Naive B cell (primary cell): ENCODE results near the gene PTCSC3. TPM values are rescaled to one million over a fixed set of nuclear protein-coding genes. Genes with fewer than 3 reads are reported as not detected.
"Not testable (repeated sequence)": the region's sequence is repeated elsewhere in the genome, so short reads cannot be mapped to it uniquely, and the experiment has no call there.

Experiments used
- ATAC-seq, 2 donors: fragments of 150-1000 bp; cut with Tn5 transposase; 2 replicates each; pipeline ENCODE4 v1.10.0; 2021; ENCODE audit warnings: low read depth in 2 of 2, mild to moderate bottlenecking in 2 of 2, moderate library complexity in 2 of 2
- DNase-seq: peaks from one replicate; pipeline ENCODE4 v3.0.0; 2022
- H3K27ac Mint-ChIP-seq, 6 donors: one replicate each; pipeline ENCODE4 v1.8.0; 2020 to 2022; ENCODE audit warnings: mild to moderate bottlenecking in 6 of 6, mixed read lengths in 6 of 6, moderate library complexity in 5 of 6, inconsistent platforms in 2 of 6
- H3K27me3 Mint-ChIP-seq, 3 donors: one replicate each; pipeline ENCODE4 v1.8.0; 2021 to 2022; ENCODE audit warnings: mixed read lengths in 3 of 3, mild to moderate bottlenecking in 1 of 3
- H3K36me3 Mint-ChIP-seq, 2 donors: one replicate each; pipeline ENCODE4 v1.8.0; 2020 to 2022; ENCODE audit warnings: mixed read lengths in 2 of 2, inconsistent platforms in 1 of 2, mild to moderate bottlenecking in 1 of 2
- H3K4me1 Mint-ChIP-seq, 3 donors: one replicate each; pipeline ENCODE4 v1.8.0; 2020 to 2022; ENCODE audit warnings: mixed read lengths in 3 of 3, inconsistent platforms in 1 of 3, mild to moderate bottlenecking in 1 of 3, moderate library complexity in 1 of 3
- H3K4me3 Mint-ChIP-seq, 8 donors: one replicate each; pipeline ENCODE4 v1.8.0; 2020 to 2022; ENCODE audit warnings: mild to moderate bottlenecking in 8 of 8, mixed read lengths in 8 of 8, moderate library complexity in 8 of 8, inconsistent platforms in 2 of 8
- H3K9me3 Mint-ChIP-seq, 7 donors: one replicate each; pipeline ENCODE4 v1.8.0; 2020 to 2022; ENCODE audit warnings: mixed read lengths in 7 of 7, mild to moderate bottlenecking in 5 of 7, inconsistent platforms in 2 of 7, moderate library complexity in 1 of 7
- polyA plus RNA-seq, 6 donors: library from polyadenylated mRNA; unstranded; fragments of 300-500 nt; fragmentation: Illumina TruSeq; gene quantifications; one replicate each; pipeline ENCODE4 v1.2.3, GENCODE V29; 2021; ENCODE audit warnings: low read depth in 6 of 6

PTCSC3 gene
- polyA plus RNA-seq, 6 donors from 2014 or later, result not detected

DNA sequence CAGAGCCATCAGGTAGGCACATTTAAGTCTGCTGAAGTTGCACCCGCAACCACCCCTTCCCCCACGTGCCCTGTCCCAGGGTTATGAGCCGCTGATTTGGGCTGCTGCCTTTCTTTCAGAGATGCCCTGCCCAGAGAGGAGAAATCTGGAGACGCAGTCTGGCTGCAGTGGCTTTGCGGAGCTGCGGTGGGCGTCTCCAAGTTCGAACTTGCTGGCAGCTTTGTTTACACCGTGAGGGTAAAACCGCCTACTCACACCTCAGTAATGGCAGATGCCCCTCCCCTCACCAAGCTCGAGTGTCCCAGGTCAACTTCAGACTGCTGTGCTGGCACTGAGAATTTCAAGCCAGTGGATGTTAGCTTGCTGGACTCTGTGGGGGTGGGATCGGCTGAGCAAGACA is 14.7 kb downstream of the PTCSC3 start:
- H3K9me3 Mint-ChIP-seq, result peaks cover 0 to 6% (median 5%) of the 10 kb centered on the region in 7 donors
- H3K4me1 Mint-ChIP-seq, result no peaks in the 10 kb centered on the region
- H3K27me3 Mint-ChIP-seq, result peaks cover 0 to 10% (median 9%) of the 10 kb centered on the region in 3 donors
- no peak for DNase-seq
- H3K4me3 Mint-ChIP-seq, result no peak overlapping the region
- ATAC-seq, result no peak
- H3K36me3 Mint-ChIP-seq, result no peaks in the 10 kb centered on the region
- H3K27ac Mint-ChIP-seq, result no peak overlapping the region

DNA sequence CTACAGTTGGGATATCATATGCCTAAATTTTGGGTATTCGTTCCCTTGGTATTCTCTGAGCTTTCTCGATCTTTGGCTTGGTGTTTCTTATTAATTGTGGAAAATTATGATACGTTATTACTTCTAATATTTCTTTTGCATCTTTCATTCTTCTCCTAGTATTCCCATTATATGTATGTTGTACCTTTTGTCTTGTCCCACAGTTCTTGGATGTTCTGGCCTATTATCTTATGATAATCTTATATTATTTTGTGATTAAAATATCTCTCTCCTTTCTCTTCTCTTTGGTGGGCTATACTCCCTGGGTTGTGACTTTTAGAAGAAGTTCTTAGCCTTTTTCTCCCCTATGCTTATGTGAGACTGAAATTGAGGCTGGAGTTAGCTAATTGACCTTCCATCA is 25.2 kb downstream of the PTCSC3 start:
- Mint-ChIP-seq H3K27me3 (peaks cover 0 to 5% (median 0%) of the 10 kb centered on the region in 3 donors), H3K36me3 (peaks cover 0 to 8% of the 10 kb centered on the region in 2 donors), H3K9me3 (peaks cover 5 to 23% (median 12%) of the 10 kb centered on the region in 7 donors), H3K4me3 (no peak overlapping the region), H3K4me1 (no peaks in the 10 kb centered on the region), H3K27ac (no peak overlapping the region)
- no peak for ATAC-seq
- no peak for DNase-seq

- no peaks in the 10 kb centered on the region for H3K27me3 Mint-ChIP-seq
- no peaks in the 10 kb centered on the region for H3K36me3 Mint-ChIP-seq
- H3K9me3 Mint-ChIP-seq, result peaks cover 0 to 4% (median 0%) of the 10 kb centered on the region in 7 donors
- no peaks in the 10 kb centered on the region for H3K4me1 Mint-ChIP-seq
- ATAC-seq (no peak), DNase-seq (no peak)
- H3K27ac Mint-ChIP-seq, result no peak overlapping the region
- H3K4me3 Mint-ChIP-seq, result no peak overlapping the region
These were observed 42.5 kb downstream of the PTCSC3 start for GRCh38 chr14:36134038-36134437.

- no peaks in the 10 kb centered on the region for H3K4me1 Mint-ChIP-seq
- no peaks in the 10 kb centered on the region for H3K27me3 Mint-ChIP-seq
- no peak overlapping the region for H3K27ac Mint-ChIP-seq
- no peak overlapping the region for H3K4me3 Mint-ChIP-seq
- no peak for DNase-seq
- no peak for ATAC-seq
- no peaks in the 10 kb centered on the region for H3K36me3 Mint-ChIP-seq
- peaks cover 0 to 4% (median 0%) of the 10 kb centered on the region in 7 donors for H3K9me3 Mint-ChIP-seq
These were observed 43.7 kb downstream of the PTCSC3 start for GRCh38 chr14:36132826-36133225.

DNA sequence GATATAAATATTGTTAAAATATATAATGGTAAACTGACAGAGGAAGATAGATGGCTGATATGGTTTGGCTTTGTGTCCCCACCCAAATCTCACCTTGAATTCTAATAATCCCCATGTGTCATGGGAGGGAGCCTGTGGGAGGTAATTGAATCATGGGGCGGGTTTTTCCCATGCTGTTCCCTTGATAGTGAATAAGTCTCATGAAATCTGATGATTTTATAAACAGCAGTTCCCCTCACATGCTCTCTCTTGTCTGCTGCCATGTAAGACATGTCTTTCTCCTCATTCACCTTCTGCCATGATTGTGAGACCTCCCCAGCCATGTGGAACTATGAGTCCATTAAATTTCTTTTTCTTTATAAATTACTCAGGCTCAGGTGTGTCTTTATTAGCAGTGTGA is 46.3 kb downstream of the PTCSC3 start:
- DNase-seq (no peak), ATAC-seq (no peak)
- Mint-ChIP-seq H3K4me1 (no peaks in the 10 kb centered on the region), H3K27me3 (peaks cover 0 to 8% (median 4%) of the 10 kb centered on the region in 3 donors), H3K4me3 (no peak overlapping the region), H3K36me3 (no peaks in the 10 kb centered on the region), H3K27ac (no peak overlapping the region), H3K9me3 (peaks cover 0 to 8% (median 0%) of the 10 kb centered on the region in 7 donors)

GRCh38 chr14:36129181-36129580 is 47.3 kb downstream of the PTCSC3 start:
- Mint-ChIP-seq H3K4me1 (no peaks in the 10 kb centered on the region), H3K27me3 (peaks cover 0 to 8% (median 4%) of the 10 kb centered on the region in 3 donors), H3K27ac (no peak overlapping the region), H3K9me3 (peaks cover 0 to 8% (median 0%) of the 10 kb centered on the region in 7 donors), H3K4me3 (no peak overlapping the region), H3K36me3 (no peaks in the 10 kb centered on the region)
- ATAC-seq (no peak), DNase-seq (no peak)

GRCh38 chr14:36113341-36113740 is 63.2 kb downstream of the PTCSC3 start:
- ATAC-seq, result no peak
- Mint-ChIP-seq H3K9me3 (peaks cover 0 to 7% (median 0%) of the 10 kb centered on the region in 7 donors), H3K4me1 (no peaks in the 10 kb centered on the region)

GRCh38 chr14:36111822-36112583 is 64.5 kb downstream of the PTCSC3 start:
- peaks cover 0 to 3% (median 0%) of the 10 kb centered on the region in 7 donors for H3K9me3 Mint-ChIP-seq
- H3K27ac Mint-ChIP-seq, result no peak overlapping the region
- DNase-seq (no peak), ATAC-seq (no peak)
- no peaks in the 10 kb centered on the region for H3K36me3 Mint-ChIP-seq
- no peaks in the 10 kb centered on the region for H3K4me1 Mint-ChIP-seq
- H3K27me3 Mint-ChIP-seq, result no peaks in the 10 kb centered on the region
- no peak overlapping the region for H3K4me3 Mint-ChIP-seq

More at GRCh38 chr14:36113341-36113740, 63.2 kb downstream of the PTCSC3 start:
- Mint-ChIP-seq H3K27me3 (no peaks in the 10 kb centered on the region), H3K27ac (no peak overlapping the region), H3K4me3 (no peak overlapping the region), H3K36me3 (no peaks in the 10 kb centered on the region)
- DNase-seq, result no peak

DNA sequence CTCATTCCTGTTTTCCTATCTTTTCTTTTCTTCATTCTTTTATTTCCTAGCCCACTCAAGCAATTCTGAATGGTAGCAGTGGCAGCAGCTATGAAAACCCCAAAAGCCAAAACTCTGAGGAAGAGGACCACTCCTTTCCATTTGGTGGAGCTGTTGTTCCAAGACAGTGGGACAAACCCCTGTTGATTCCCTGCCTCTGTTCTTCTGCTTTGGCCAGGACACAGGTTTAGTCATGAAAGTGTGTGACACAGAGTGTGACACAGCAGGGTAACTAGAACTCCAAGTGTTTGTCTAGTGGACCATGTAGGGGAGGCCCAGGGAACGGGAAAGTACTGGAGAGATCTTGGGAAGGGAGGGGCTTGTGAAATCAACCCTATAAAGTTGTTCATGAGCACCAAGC is 71.1 kb downstream of the PTCSC3 start:
- H3K9me3 Mint-ChIP-seq, result peaks cover 0 to 4% (median 0%) of the 10 kb centered on the region in 7 donors
- no peak for DNase-seq
- H3K27ac Mint-ChIP-seq, result no peak overlapping the region
- no peaks in the 10 kb centered on the region for H3K36me3 Mint-ChIP-seq
- peaks cover 9 to 19% (median 16%) of the 10 kb centered on the region in 3 donors for H3K27me3 Mint-ChIP-seq
- H3K4me1 Mint-ChIP-seq, result no peaks in the 10 kb centered on the region
- no peak overlapping the region for H3K4me3 Mint-ChIP-seq
- no peak for ATAC-seq

- not testable (repeated sequence) for H3K36me3 Mint-ChIP-seq, ATAC-seq, H3K4me1 Mint-ChIP-seq, DNase-seq, H3K4me3 Mint-ChIP-seq, H3K27ac Mint-ChIP-seq, H3K9me3 Mint-ChIP-seq
- H3K27me3 Mint-ChIP-seq, result peaks cover 16 to 24% (median 21%) of the 10 kb centered on the region in 3 donors
These were observed 72.3 kb downstream of the PTCSC3 start for GRCh38 chr14:36104258-36104657.

DNA sequence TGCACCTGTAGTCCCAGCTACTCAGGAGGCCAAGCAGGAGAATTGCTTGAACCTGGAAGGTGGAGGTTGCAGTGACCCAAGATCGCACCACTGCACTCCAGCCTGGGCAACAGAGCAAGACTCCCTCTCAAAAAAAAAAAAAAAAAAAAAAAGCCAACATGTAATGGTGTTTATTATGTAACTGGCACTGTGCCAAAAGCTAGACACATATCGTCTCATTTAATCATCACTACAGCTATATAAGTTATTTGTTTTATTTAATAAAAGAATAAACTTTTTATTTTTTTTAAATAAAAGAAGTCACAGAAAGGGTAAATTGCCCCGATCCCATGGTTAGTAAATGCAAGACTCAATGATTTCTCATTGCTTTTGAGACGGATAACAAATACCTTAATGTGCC is 76.9 kb downstream of the PTCSC3 start:
- no peak for ATAC-seq
- Mint-ChIP-seq H3K4me1 (no peaks in the 10 kb centered on the region), H3K27ac (no peak overlapping the region), H3K27me3 (peaks cover 11 to 17% (median 13%) of the 10 kb centered on the region in 3 donors), H3K9me3 (peaks cover 0 to 10% (median 0%) of the 10 kb centered on the region in 7 donors), H3K36me3 (no peaks in the 10 kb centered on the region), H3K4me3 (no peak overlapping the region)
- no peak for DNase-seq

GRCh38 chr14:36097356-36097755 is 79.2 kb downstream of the PTCSC3 start:
- H3K36me3 Mint-ChIP-seq, result no peaks in the 10 kb centered on the region
- peaks cover 0 to 10% (median 0%) of the 10 kb centered on the region in 7 donors for H3K9me3 Mint-ChIP-seq
- ATAC-seq (no peak), DNase-seq (no peak)
- H3K27ac Mint-ChIP-seq, result no peak overlapping the region
- H3K27me3 Mint-ChIP-seq, result peaks cover 11 to 16% (median 11%) of the 10 kb centered on the region in 3 donors
- H3K4me1 Mint-ChIP-seq, result no peaks in the 10 kb centered on the region
- no peak overlapping the region for H3K4me3 Mint-ChIP-seq

DNA sequence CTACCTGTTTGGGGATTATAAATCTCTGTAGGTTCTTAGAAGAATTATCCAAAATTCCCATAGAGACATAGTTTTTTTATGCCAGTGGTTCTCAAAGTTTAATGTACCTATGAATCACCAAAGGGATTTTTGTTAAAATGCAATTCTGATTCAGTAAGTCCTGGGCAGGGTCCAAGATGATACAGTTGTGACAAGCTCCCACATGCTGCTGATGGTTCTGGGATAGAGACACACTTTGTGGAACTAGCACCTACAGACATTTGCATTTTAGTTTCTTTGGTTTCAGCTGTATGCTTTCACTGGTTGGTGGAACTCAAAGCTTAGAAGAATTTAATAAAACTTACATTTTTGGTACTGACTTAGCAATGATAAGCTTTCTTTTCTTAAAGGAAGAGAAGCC is 80.4 kb downstream of the PTCSC3 start:
- Mint-ChIP-seq H3K36me3 (no peaks in the 10 kb centered on the region), H3K27me3 (peaks cover 11 to 16% (median 11%) of the 10 kb centered on the region in 3 donors), H3K9me3 (peaks cover 0 to 10% (median 0%) of the 10 kb centered on the region in 7 donors), H3K27ac (no peak overlapping the region), H3K4me1 (no peaks in the 10 kb centered on the region), H3K4me3 (no peak overlapping the region)
- DNase-seq, result no peak
- no peak for ATAC-seq

- Mint-ChIP-seq H3K4me1 (no peaks in the 10 kb centered on the region), H3K27me3 (peaks cover 7 to 10% (median 8%) of the 10 kb centered on the region in 3 donors), H3K36me3 (no peaks in the 10 kb centered on the region), H3K4me3 (no peak overlapping the region), H3K9me3 (peaks cover 0 to 4% (median 0%) of the 10 kb centered on the region in 7 donors), H3K27ac (no peak overlapping the region)
- ATAC-seq (no peak), DNase-seq (no peak)
These were observed 81.6 kb downstream of the PTCSC3 start for GRCh38 chr14:36094963-36095362.
